ENCODE measurements around the gene KLHL22.

The KLHL22 gene

GRCh38 chr22:20434264-20434751 lies 61.3 kb downstream of the KLHL22 start:
- no peak for DNase-seq

GRCh38 chr22:20433686-20434241 lies 61.8 kb downstream of the KLHL22 start:
- DNase-seq: no peak

GRCh38 chr22:20433191-20433590 lies 62.4 kb downstream of the KLHL22 start:
- no peak for DNase-seq

- DNase-seq: no peak
These were observed 63.3 kb downstream of the KLHL22 start for GRCh38 chr22:20432244-20432686.

GRCh38 chr22:20431511-20432192 lies 63.9 kb downstream of the KLHL22 start:
- DNase-seq: no peak

- DNase-seq: peak in 7 of 56 donors; percentile 22 to 45 (median 38)
These were observed 64.7 kb downstream of the KLHL22 start for GRCh38 chr22:20430720-20431510.

- DNase-seq: no peak
These were observed 65.4 kb downstream of the KLHL22 start for GRCh38 chr22:20430101-20430719.

- peak in 8 of 56 donors; percentile 7 to 38 (median 24) for DNase-seq
These were observed 66.1 kb downstream of the KLHL22 start for GRCh38 chr22:20429254-20430100.

- no peak for DNase-seq
These were observed 66.9 kb downstream of the KLHL22 start for GRCh38 chr22:20428496-20429253.

- no peak for DNase-seq
These were observed 67.6 kb downstream of the KLHL22 start for GRCh38 chr22:20427945-20428417.

- DNase-seq: no peak
These were observed 68.3 kb downstream of the KLHL22 start for GRCh38 chr22:20427104-20427944.

GRCh38 chr22:20426259-20426615 lies 69.4 kb downstream of the KLHL22 start:
- no peak for DNase-seq

GRCh38 chr22:20425566-20426258 lies 69.9 kb downstream of the KLHL22 start:
- no peak for DNase-seq

GRCh38 chr22:20424932-20425565 lies 70.5 kb downstream of the KLHL22 start:
- DNase-seq: peak in 30 of 56 donors; percentile 17 to 75 (median 52)

GRCh38 chr22:20424568-20424931 lies 71.0 kb downstream of the KLHL22 start:
- DNase-seq: no peak

GRCh38 chr22:20423906-20424551 lies 71.6 kb downstream of the KLHL22 start:
- DNase-seq: peak in 20 of 56 donors; percentile 16 to 65 (median 42)
